Stimulated activated CD4-positive, alpha-beta T cell treated with anti-CD3 and anti-CD28 coated beads, Interleukin-2, amount 100 ng/mL, for 48 hours (primary cell): ENCODE data around the gene XYLB.
A peak's percentile ranks its signal among the peaks of the same experiment; 100 is the strongest.
"Not testable (repeated sequence)": the region's sequence is repeated elsewhere in the genome, so short reads cannot be mapped to it uniquely, and the experiment has no call there.

Experiments
- DNase-seq, 2 donors: peaks; one replicate each; pipeline ENCODE4 v3.0.0-alpha.2; 2020

The XYLB gene

DNA sequence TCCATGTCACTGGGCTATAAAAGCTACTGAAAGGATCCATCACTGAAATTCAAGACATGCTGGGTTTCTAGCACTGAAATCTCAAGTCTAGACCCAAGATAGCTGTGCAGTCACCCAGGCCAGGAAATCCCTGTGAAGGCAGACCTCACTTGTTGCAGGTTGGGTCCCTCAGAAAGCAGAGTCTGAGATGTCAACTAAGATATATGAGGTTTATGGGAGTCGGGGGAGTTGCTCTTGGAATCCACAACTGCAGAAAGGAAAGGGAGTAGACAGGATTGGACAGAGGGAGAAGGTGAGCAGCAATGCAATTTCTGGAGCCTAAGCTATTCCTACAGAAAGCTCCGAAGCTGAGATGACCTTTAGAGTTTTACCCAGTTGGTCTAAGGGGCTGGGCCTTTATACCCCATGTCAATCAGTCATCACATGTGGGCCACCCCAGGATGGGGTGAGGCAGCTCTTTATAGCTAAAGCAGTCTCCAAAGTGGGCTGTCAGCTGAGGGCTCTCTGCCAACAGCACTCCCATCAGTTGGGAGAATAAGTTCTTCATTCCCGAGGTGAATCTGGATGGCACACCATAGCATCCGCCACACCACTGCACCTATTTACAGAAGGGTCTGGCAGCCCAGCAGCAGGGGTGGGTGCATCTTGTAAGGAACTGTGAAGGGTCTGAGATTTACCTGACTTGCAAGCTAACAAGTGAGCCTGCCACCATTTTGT lies 54.8 kb downstream of the XYLB start:
- no peak for DNase-seq

- no peak for DNase-seq
Measured at GRCh38 chr3:38404286-38404685, 57.7 kb downstream of the XYLB start.

GRCh38 chr3:38411591-38411990 lies 65.0 kb downstream of the XYLB start:
- no peak for DNase-seq

DNA sequence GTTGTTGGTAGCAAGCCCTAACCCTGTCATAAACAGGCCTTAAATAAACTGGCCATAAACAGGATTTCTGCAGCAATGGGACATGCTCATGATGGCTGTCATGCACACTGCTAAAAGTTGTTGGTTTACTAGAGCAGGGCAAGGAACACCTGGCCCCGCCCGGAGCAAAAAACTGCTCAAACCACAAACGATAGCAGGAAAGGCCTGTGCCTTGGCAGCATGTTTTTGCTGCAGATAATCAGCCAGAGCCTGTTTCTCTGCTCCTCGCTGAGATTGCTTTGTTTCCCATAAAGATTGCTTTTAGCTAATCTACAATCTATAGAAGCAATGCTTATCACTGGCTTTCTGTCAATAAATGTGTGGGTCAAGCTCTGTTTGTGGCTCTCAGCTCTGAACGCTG lies 74.2 kb downstream of the XYLB start:
- DNase-seq: not testable (repeated sequence)

DNA sequence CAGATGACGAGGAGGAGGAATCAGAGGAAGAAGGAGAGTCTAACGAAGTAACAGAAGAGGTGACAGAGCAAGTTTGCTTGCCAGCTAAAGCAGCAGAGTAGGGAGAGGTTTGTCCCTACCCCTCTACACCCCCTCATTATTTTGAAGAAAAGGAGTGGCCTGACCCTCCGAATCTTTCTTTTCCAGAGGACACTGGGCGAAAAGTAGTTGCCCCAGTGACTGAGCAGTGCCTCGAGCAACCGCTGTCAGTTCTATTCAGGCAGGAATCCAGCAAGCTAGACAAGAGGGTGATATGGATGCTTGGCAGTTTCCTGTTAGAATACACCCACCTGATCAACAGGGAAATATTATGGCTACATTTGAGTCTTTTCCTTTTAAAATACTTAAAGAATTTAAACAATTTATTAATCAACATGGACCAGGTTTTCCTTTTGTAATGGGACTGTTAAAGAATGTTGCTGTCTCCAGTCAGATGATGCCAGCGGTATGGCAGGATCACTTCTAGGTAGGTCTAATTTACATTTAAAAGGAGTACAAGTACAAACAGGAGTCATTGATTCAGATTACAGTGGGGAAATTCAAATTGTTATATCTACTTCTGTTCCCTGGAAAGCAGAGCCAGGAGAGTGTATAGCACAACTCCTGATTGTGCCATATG lies 75.2 kb downstream of the XYLB start:
- no peak for DNase-seq

DNA sequence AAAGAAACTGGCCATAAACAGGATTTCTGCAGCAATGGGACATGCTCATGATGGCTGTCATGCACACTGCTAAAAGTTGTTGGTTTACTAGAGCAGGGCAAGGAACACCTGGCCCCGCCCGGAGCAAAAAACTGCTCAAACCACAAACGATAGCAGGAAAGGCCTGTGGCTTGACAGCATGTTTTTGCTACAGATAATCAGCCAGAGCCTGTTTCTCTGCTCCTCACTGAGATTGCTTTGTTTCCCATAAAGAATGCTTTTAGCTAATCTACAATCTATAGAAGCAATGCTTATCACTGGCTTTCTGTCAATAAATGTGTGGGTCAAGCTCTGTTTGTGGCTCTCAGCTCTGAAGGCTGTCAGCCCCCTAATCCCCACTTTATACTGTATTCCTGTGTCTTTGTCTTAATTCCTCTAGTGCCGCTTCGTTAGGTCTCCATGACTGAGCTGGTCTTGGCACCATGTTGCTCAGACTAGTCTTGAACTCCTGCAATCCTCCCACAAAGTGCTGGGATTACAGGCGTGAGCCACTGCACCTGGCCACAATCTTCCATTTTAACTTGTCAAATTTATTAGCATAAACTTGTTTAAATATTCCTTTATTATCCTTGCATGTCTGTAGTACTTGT lies 80.3 kb downstream of the XYLB start:
- DNase-seq: not testable (repeated sequence)

DNA sequence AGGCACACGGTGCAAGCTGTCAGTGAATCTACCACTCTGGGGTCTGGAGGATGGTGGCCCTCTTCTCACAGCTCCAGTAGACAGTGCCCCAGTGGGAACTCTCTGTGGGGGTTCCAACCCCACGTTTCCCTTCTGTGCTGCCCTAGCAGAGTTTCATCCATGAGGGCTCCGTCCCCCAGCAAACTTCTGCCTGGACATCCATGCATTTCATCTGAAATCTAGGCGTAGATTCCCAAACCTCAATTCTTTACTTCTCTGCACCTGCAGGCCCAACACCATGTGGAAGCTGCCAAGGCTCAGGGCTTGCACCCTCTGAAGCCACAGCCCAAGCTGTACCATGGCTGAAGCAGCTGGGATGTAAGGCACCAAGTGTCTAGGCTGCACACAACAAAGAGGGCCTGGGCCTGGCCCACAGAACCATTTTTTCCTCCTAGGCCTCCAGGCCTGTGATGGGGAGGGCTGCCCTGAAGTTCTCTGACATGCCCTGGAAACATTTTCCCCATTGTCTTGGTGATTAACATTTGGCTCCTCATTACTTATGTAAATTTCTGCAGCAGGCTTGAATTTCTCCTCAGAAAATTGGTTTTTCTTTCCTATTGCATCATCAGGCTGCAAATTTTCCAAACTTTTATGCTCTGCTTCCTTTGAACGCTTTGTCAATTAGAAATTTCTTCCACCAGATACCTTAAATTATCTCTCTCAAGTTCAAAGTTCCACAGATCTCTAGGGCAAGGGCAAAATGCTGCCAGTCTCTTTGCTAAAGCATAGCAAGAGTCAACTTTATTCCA lies 86.5 kb downstream of the XYLB start:
- not testable (repeated sequence) for DNase-seq

GRCh38 chr3:38433661-38434060 lies 87.1 kb downstream of the XYLB start:
- not testable (repeated sequence) for DNase-seq

DNA sequence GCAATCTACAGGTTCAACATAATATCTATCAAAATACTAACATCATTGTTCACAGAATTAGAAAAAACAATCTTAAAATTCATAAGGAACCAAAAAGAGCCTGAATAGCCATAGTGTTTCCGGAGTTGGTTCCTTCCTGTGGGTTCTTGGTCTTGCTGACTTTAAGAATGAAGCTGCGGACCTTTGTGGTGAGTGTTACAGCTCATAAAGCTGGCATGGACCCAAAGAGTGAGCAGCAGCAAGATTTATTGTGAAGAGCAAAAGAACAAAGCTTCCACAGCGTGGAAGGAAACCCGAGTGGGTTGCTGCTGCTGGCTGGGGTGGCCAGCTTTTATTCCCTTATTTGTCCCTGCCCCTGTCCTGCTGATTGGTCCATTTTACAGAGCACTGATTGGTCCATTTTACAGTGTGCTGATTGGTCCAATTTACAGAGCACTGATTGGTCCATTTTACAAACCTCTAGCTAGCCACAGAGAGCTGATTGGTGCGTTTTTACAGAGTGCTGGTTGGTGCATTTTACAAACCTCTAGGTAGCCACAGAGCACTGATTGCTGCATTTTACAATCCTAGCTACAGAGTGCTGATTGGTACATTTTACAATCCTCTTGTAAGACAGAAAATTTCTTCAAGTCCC lies 92.0 kb downstream of the XYLB start:
- not testable (repeated sequence) for DNase-seq

DNA sequence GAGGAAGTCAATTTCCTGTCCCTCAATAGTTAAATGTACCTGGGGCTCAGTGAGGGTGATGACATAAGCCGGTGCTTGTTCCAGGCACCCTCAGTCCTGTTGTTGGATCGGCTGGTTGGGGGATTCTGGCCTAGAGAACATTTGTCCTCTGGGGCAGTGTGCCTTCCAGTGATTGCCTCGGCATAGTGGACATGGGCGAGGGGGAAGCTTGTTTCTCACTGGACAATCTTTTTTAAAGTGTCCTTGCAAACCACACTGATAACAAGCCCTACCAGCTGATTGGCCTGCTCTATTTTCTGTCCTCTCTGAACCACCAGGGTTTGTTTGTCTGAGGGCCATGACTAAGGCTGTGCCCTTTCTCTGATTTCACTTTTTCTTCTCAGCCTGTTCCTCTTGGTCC lies 96.6 kb downstream of the XYLB start:
- DNase-seq: not testable (repeated sequence)

GRCh38 chr3:38446085-38446686 lies 99.6 kb downstream of the XYLB start:
- no peak for DNase-seq

- DNase-seq: no peak
Measured at GRCh38 chr3:38446812-38447211, 100.2 kb downstream of the XYLB start.

DNA sequence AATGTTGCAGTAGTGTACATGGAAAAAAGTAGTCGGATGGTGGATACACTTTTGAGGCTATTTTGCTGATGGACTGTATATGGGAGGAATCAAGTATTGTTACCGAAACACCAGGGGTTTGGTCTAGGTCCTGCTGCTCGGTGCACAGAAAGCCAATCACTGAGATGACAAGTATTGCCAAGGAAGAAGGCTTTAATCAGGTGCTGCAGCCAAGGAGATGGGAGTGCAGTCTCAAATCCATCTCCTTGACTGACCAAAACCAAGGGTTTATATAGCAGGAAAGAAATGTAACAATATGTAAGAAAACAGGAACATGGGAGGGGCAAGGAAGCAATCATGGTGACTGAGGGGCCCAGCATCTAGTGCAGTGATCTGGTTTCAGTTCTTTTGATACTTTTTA lies 104.3 kb downstream of the XYLB start:
- no peak for DNase-seq

DNA sequence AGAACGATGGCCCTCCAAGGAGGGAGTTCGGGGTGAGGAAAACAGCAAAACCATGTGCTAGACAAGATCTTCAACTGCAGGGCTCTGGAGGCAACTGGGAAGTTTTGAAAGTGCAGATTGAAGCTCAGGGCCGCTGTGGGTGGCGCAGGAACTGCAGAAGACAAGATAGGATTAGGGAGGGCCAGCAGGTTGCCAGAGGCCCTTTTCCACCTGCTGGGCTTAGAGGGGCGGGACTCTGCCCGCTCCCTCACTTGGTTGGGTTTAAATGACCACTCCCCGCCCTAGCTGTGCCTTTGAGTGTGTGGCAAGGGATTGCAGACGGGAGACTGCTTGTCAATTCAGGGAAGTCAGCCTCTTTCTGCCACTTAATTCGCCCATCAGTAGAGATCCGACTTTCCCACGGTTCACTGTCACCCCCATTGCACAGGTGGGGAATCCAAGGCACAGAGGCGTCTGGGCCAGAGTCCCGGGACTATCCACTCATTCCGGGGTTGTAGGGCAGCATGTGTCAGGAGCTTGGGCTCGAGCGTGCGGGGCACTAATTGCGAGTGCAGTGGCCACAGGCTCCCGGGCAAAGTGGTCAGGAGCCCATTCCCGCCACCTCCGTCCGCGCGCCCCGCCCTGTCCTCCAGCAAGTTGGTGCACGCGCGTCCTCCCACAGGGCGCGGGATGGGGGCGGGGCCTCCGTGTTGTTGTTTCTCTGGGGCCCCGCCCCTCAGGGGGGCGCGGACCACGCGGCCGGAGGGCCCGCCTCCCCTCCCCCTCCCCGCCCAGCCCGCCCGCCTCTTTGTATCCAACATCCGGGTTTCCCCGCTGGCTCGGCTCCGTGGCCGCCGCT lies 106.7 kb downstream of the XYLB start, which contains the start of gene ACVR2B:
TSS of gene ACVR2B (plus strand) at position 816 of the 838 bp plus-strand sequence. CDS start 433 bp downstream, outside the sequence.
- DNase-seq: peak; percentile 58 to 67

GRCh38 chr3:38453913-38454177 lies 107.3 kb downstream of the XYLB start:
- no peak for DNase-seq

DNA sequence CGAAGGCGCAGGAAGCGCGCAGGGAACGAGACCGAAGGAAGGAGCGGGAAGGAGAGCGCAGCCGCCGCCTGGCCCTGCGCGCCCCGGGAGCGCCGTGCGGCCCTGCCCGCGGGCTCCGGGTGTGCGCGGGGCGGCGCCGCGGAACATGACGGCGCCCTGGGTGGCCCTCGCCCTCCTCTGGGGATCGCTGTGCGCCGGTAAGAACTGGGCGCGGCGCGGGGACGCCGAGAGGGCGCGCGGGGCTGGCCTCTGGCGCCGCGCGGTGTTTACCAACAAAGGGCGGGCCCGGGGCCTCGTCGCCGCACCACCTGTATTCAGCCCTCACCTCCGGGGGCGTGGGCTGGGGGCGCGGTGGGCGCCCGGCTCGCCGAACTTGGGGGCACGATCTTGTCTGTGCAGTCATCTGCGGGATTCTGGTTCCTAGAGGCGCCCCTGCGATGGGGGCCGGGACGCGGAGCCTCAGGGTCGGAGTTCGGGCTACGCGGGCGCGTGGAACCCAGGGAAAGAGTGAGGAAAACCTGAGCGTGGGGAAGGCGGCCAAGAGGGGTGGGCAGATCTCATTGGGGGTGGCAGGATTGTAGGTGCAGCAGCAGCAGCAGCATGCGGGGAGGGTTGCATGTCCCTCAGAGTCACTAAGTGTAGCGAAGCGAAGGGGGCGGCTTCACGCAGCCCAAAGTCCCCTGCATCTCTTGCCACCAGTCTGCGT lies 107.7 kb downstream of the XYLB start:
- DNase-seq: peak; percentile 1 to 18

DNA sequence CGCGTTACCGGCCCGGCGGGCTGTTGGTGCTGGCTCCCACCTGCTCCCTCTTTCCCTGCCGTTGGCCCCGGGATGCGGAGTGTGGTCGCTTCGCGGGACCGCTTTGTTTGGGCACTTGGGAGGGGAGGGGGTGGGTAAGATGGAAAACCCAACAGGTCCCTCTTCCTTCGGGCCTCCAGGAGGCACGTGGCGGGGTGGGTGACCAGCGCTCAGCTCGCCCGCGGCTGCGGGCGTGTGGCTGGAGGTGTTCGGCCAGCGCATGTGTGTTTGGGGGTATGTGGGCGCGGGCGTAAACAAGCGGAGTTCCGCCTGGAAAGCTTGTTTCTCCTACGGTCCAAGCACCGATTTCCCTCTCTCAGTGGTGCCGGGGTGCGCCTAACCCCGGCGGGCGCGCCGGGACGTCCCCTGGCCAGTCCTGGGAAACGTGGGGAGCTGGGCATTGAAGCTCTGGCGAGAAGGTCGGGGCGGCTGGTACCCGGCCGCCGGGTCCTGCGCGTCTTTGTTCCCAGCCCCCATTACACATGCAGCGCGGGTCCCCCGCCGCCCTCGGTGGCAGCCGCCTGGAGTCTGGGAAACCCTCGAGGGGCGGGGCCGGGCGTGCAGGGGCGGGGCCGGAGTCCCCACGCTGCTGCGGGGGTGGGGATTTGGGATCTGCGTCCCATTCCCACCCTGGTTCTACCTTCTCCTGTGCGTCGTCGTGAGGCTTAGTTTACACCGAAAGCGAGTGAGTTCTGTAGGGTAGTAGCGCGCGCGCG lies 108.5 kb downstream of the XYLB start:
- DNase-seq: peak; percentile 24 to 28

- no peak for DNase-seq
Measured at GRCh38 chr3:38455639-38456430, 109.2 kb downstream of the XYLB start.
